Testis (tissue), 2 donors: ENCODE data around the gene THOC6.

ENCODE experiments used
- POLR2A ChIP-seq: fragments of 450-650 bp; IDR thresholded peaks from one replicate; pipeline ENCODE4 v1.6.1; 2017; ENCODE audit warnings: antibody characterized with exemption, mild to moderate bottlenecking, moderate library complexity
- TF ChIP-seq, protein P1 (sequence below), 3 experiments: fragments of 450-650 bp in 2 of 3; fragments of 200-600 bp in 1 of 3; sonication (generic) in 1 of 3; IDR thresholded peaks; one replicate each; pipeline ENCODE4 v1.5.1; 2016 to 2019; ENCODE audit warnings: antibody characterized with exemption in 3 of 3, mild to moderate bottlenecking in 2 of 3, moderate library complexity in 1 of 3

DNA sequence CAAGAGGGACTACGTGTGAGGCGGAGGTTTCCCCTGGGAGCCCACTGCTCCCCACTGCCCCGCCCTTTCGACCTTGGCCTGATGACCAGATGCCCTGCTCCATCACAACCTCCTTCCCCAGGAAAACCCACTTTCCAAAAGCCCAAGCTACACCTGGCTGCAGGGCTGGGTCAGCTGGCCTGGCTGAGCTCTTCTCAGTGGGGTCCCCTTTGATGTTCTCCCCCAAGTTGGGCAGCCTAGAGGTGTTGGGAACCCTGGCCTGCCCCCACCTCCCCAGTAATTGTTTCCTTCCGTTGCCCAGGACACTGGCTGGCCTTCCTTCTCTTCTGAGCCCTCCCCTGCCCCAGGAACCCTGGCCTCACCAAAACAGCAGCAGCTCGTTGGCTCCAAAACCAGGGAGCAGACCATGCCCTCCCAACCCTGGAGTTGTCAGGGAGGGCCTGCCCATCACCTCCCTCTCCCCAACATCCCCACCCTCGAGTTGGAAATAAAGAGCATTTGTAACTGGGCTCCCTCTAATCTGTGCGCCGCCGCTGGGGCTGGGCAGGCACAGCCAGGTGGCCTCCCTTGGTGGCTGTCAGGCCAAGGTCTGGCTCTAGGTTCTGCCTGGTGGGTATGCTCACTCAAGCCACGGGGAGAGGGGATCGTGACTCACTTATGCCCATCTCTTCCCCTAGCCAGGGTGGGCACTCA lies 9.7 kb upstream of the THOC6 start:
- TF ChIP-seq, protein P1, sequence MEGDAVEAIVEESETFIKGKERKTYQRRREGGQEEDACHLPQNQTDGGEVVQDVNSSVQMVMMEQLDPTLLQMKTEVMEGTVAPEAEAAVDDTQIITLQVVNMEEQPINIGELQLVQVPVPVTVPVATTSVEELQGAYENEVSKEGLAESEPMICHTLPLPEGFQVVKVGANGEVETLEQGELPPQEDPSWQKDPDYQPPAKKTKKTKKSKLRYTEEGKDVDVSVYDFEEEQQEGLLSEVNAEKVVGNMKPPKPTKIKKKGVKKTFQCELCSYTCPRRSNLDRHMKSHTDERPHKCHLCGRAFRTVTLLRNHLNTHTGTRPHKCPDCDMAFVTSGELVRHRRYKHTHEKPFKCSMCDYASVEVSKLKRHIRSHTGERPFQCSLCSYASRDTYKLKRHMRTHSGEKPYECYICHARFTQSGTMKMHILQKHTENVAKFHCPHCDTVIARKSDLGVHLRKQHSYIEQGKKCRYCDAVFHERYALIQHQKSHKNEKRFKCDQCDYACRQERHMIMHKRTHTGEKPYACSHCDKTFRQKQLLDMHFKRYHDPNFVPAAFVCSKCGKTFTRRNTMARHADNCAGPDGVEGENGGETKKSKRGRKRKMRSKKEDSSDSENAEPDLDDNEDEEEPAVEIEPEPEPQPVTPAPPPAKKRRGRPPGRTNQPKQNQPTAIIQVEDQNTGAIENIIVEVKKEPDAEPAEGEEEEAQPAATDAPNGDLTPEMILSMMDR (IDR thresholded peaks at IDR 0.05): no peak
- TF ChIP-seq POLR2A: no peak
